Measurements from ENCODE around the gene LURAP1L.
"Not testable (repeated sequence)": the region's sequence is repeated elsewhere in the genome, so short reads cannot be mapped to it uniquely, and the experiment has no call there.

Gene LURAP1L

DNA sequence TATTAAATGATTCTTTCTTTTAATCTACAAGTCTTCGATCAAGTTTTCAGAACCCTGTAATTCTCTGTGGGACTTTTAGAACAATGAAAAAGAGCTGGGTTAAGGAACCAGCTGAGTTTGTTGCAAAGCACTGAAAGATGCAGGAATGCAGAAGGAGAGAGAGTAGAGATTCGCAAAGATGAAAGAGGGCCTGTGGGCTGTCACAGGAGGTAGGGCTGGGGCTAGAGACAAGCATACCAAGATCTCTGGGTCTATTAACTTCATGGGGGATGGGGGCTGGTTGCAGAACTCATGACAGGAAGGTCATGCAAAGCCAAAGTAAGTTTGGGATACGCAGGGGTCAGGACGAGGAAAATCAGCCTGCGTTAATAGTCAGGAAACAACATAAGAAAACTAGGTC is 81.8 kb downstream of the LURAP1L start:
- peak; percentile 25 for DNase-seq (ENCODE audit: low read depth, low spot score)

GRCh38 chr9:12859704-12860251 is 85.0 kb downstream of the LURAP1L start:
- DNase-seq (ENCODE audit: low read depth, low spot score) = no peak

DNA sequence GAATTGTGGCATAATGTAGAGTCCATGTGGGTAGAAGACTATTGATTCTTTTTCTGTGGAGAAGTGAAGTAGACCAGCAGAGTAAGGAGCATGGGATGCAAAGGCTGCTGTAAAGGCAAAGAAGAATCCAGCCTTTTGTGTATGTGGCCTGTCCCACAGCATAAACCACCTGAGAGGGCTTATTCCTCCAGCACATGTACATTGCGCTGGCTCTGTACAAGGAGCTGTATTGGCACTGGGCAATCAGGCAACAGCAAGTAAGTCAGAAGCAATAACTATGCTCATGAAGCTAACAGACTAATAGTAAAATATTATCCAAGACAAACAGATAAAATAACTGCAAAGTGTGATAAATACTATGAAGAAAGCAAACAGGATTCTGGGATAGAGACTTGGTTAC is 86.2 kb downstream of the LURAP1L start:
- no peak for DNase-seq (ENCODE audit: low read depth, low spot score)

DNA sequence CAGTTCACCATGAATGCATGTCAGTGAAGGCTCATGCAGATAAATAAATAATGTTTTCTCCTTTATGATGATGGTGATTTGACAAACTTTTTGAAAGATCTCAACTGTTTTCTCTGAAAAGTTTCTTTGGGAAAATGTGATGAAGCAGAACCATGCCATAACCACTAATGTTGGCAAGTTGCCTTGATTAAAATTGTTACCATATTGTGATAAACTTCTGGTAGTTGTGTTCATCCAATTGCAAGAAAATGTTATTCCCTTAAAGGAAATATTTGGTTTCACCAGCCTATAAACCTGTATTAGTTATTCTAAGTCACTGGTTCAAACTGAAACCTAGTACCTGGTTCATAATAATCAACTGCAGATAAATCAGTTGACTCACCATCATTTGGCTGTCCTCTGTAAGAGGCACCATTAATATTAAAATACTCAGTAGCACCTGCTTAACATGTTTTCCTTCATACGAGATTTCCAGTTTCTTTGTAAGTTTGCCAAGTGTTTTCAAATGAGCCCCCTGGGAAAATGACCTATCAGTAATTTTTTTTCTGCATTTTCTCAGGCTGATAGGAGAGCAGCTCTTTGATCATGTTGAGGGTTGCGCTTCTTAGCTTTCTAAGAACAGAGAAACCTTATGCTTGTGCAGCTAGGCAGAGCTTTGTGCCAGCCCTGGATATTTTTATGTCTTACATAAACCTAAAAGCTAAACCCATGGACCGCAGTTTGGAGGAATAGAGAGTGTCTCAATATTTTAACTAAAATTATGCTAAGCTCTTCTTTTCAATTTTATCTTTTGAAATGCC is 88.0 kb downstream of the LURAP1L start:
- DNase-seq (ENCODE audit: low read depth, low spot score) = no peak

GRCh38 chr9:12863618-12864017 is 88.8 kb downstream of the LURAP1L start:
- DNase-seq (ENCODE audit: low read depth, low spot score) = no peak

- not testable (repeated sequence) for DNase-seq (ENCODE audit: low read depth, low spot score)
These were observed 90.6 kb downstream of the LURAP1L start for GRCh38 chr9:12865380-12865779.

Data from iPS DF 19.7 (cell line).